Frontal cortex (tissue), 4 donors: ENCODE data around the gene LUC7L3. TPM values are rescaled to one million over a fixed set of nuclear protein-coding genes. Genes with fewer than 3 reads are reported as not detected.
A peak's percentile ranks its signal among the peaks of the same experiment; 100 is the strongest.
"Not testable (repeated sequence)": the region's sequence is repeated elsewhere in the genome, so short reads cannot be mapped to it uniquely, and the experiment has no call there.

Experiments
- DNase-seq, 2 donors: peaks; one replicate each; pipeline ENCODE4 v3.0.0; 2012; ENCODE audit warnings: low spot score in 2 of 2
- FAIRE-seq: peaks from 2 replicates; lab custom pipeline; 2012; peaks lifted over from hg19 to GRCh38; lab: Jason Lieb, UNC
- total RNA-seq: library from RNA; depleted of rRNA; stranded (reverse); fragments of >200 nt; gene quantifications from one replicate; pipeline ENCODE4 v1.2.3, GENCODE V29; 2014
- donor health status: control.
- donor health status: control.
- donor health status: control.

LUC7L3 gene
- total RNA-seq, 1 donor from 2014 or later: 115 TPM

- DNase-seq (peak; percentile 82 to 89), FAIRE-seq (no peak)
Measured at GRCh38 chr17:50707289-50708049, 11.9 kb upstream of the LUC7L3 start, which contains the start of gene ANKRD40. ANKRD40 (minus strand) TSS chr17:50707914; CDS start chr17:50707654, 260 bp downstream.

- FAIRE-seq (no peak), DNase-seq (no peak)
Measured at GRCh38 chr17:50708050-50709000, 11.1 kb upstream of the LUC7L3 start.

GRCh38 chr17:50709053-50709452 lies 10.3 kb upstream of the LUC7L3 start:
- FAIRE-seq, DNase-seq: not testable (repeated sequence)

GRCh38 chr17:50710025-50710424 lies 9.4 kb upstream of the LUC7L3 start:
- DNase-seq (no peak), FAIRE-seq (no peak)

- FAIRE-seq (no peak), DNase-seq (no peak)
Measured at GRCh38 chr17:50710650-50711049, 8.8 kb upstream of the LUC7L3 start.

GRCh38 chr17:50712641-50713040 lies 6.8 kb upstream of the LUC7L3 start:
- no peak for FAIRE-seq
- no peak for DNase-seq

- FAIRE-seq (no peak), DNase-seq (no peak)
Measured at GRCh38 chr17:50715471-50715870, 3.9 kb upstream of the LUC7L3 start.

GRCh38 chr17:50719924-50720794 lies 756 bp downstream of the LUC7L3 start:
- no peak for FAIRE-seq

GRCh38 chr17:50721194-50722010 lies 2.0 kb downstream of the LUC7L3 start:
- DNase-seq (no peak), FAIRE-seq (no peak)

More at GRCh38 chr17:50719924-50720794, 756 bp downstream of the LUC7L3 start:
- DNase-seq: peak in 1 of 2 donors; percentile 35

GRCh38 chr17:50722746-50723145 lies 3.3 kb downstream of the LUC7L3 start:
- DNase-seq: no peak
- no peak for FAIRE-seq

GRCh38 chr17:50724622-50725021 lies 5.2 kb downstream of the LUC7L3 start:
- not testable (repeated sequence) for DNase-seq, FAIRE-seq

- DNase-seq: no peak
- no peak for FAIRE-seq
Measured at GRCh38 chr17:50725769-50726655, 6.6 kb downstream of the LUC7L3 start.

- no peak for FAIRE-seq
- DNase-seq: no peak
Measured at GRCh38 chr17:50728112-50728429, 8.7 kb downstream of the LUC7L3 start.

- DNase-seq (no peak), FAIRE-seq (no peak)
Measured at GRCh38 chr17:50728881-50729765, 9.7 kb downstream of the LUC7L3 start.

GRCh38 chr17:50731575-50732460 lies 12.4 kb downstream of the LUC7L3 start:
- DNase-seq (no peak), FAIRE-seq (no peak)

GRCh38 chr17:50735287-50735686 lies 15.9 kb downstream of the LUC7L3 start:
- FAIRE-seq (no peak), DNase-seq (no peak)
